SK-N-MC (cell line): ENCODE data around the gene S100A2.

ENCODE experiments used
- EZH2 ChIP-seq: fragments of 200-600 bp; sonication (generic); IDR thresholded peaks from one replicate; pipeline ENCODE4 v1.6.1; 2017; ENCODE audit warnings: antibody characterized with exemption
- FOXP2 ChIP-seq: optimal IDR thresholded peaks from 2 replicates; pipeline ENCODE3; 2011; ENCODE audit warnings: mild to moderate bottlenecking, moderate library complexity; ENCODE audit not compliant: insufficient read depth; ENCODE audit errors: extremely low read length, control extremely low read depth
- POLR2AphosphoS5 ChIP-seq: IDR thresholded peaks from 2 replicates; pipeline ENCODE4 v1.6.1; 2012; ENCODE audit warnings: mild to moderate bottlenecking, low read depth, low read length, borderline replicate concordance

GRCh38 chr1:153578936-153579335, 13.3 kb upstream of the S100A2 start:
- TF ChIP-seq POLR2AphosphoS5: no peak
- TF ChIP-seq EZH2: no peak
- no peak for TF ChIP-seq FOXP2
